ENCODE results near the gene RABGAP1L. TPM values are rescaled to one million over a fixed set of nuclear protein-coding genes. Genes with fewer than 3 reads are reported as not detected.
"Not testable (repeated sequence)": the region's sequence is repeated elsewhere in the genome, so short reads cannot be mapped to it uniquely, and the experiment has no call there.

RABGAP1L gene
- polyA plus RNA-seq, 4 donors: 20.6 to 53.9 (median 25.1) TPM

DNA sequence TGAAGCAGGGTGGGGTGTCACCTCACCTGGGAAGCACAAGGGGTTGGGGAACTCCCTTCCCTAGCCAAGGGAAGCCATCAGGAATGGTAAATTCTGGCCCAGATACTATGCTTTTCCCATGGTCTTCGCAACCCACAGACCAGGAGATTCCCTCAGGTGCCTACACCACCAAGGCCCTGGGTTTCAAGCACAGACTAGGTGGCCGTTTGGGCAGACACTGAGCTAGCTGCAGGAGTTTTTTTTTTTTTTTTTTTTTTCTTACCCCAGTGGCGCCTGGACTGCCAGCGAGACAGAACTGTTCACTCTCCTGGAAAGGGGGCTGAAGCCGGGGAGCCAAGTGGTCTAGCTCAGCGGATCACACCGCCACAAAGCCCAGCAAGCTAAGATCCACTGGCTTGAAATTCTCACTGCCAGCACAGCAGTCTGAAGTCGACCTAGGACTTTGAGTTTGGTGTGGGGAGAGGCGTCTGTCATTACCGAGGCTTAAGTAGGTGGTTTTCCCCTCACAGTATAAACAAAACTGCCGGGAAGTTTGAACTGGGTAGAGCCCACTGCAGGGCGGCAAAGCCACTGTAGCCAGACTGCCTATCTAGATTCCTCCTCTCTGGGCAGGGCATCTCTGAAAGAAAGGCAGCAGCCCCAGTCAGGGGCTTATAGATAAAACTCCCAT lies 15.5 kb upstream of the RABGAP1L start:
- not testable (repeated sequence) for H3K27me3 ChIP-seq (ENCODE audit: control insufficient read depth in 3 of 3, insufficient read depth in 3 of 3, low read length in 3 of 3); H3K36me3 ChIP-seq (ENCODE audit: control insufficient read depth in 3 of 3, insufficient read depth in 2 of 3, low read depth in 1 of 3, low read length in 3 of 3); H3K9me3 ChIP-seq (ENCODE audit: control insufficient read depth in 2 of 2, insufficient read depth in 1 of 2, low read depth in 1 of 2, low read length in 1 of 2); H3K4me1 ChIP-seq (ENCODE audit: control insufficient read depth in 3 of 3, insufficient read depth in 2 of 3, low read depth in 1 of 3, low read length in 2 of 3); H3K4me3 ChIP-seq (ENCODE audit: low read depth in 1 of 3, low read length in 3 of 3); FAIRE-seq
- peak overlapping the region in 1 of 3 donors; percentile 44 for H3K27ac ChIP-seq (ENCODE audit: low read depth in 1 of 3, low read length in 2 of 3)
- 60 to 63% (median 60%) methylated on average over 12 of the region's 12 CpGs for WGBS, 3 donors
- DNase-seq: peak; percentile 54 to 59

DNA sequence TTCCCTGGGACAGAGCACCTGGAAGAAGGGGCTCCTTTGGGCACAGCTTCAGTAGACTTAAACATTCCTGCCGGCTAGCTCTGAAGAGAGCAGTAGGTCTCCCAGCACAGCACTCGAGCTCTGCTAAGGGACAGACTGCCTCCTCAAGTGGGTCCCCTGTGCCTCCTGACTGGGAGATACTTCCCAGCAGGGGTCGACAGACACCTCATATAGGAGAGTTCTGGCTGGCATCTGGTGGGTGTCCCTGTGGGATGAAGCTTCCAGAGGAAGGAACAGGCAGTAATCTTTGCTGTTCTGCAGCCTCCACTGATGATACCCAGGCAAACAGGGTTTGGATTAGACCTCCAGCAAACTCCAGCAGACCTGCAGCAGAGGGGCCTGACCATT lies 14.9 kb upstream of the RABGAP1L start:
- not testable (repeated sequence) for H3K4me3 ChIP-seq (ENCODE audit: low read depth in 1 of 3, low read length in 3 of 3); FAIRE-seq; H3K27me3 ChIP-seq (ENCODE audit: control insufficient read depth in 3 of 3, insufficient read depth in 3 of 3, low read length in 3 of 3); H3K9me3 ChIP-seq (ENCODE audit: control insufficient read depth in 2 of 2, insufficient read depth in 1 of 2, low read depth in 1 of 2, low read length in 1 of 2); DNase-seq; H3K27ac ChIP-seq (ENCODE audit: low read depth in 1 of 3, low read length in 2 of 3); H3K36me3 ChIP-seq (ENCODE audit: control insufficient read depth in 3 of 3, insufficient read depth in 2 of 3, low read depth in 1 of 3, low read length in 3 of 3); H3K4me1 ChIP-seq (ENCODE audit: control insufficient read depth in 3 of 3, insufficient read depth in 2 of 3, low read depth in 1 of 3, low read length in 2 of 3)
- WGBS, 3 donors: 50 to 72% (median 65%) methylated on average over 3 of the region's 3 CpGs

DNA sequence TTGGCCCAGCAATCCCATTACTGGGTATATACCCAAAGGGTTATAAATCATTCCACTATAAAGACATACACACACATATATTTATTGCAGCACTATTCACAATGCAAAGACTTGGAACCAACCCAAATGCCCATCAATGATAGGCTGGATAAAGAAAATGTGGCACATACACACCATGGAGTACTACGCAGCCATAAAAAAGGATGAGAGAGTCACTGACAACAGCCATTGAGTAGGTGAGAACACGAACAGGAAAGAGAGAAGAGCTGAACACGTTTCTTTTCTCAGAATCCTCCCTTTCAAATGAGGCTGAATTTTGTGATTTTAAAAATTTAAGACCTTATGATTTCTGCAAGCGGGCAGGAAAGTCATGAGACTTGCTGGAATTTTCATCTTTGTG lies 10.1 kb upstream of the RABGAP1L start:
- FAIRE-seq (no peak), DNase-seq (no peak)
- no peak overlapping the region for H3K4me3 ChIP-seq (ENCODE audit: low read depth in 1 of 3, low read length in 3 of 3)
- WGBS, 3 donors: 61 to 70% (median 65%) methylated on average over 4 of the region's 4 CpGs
- no peaks in the 10 kb centered on the region for H3K9me3 ChIP-seq (ENCODE audit: control insufficient read depth in 2 of 2, insufficient read depth in 1 of 2, low read depth in 1 of 2, low read length in 1 of 2)
- no peaks in the 10 kb centered on the region for H3K4me1 ChIP-seq (ENCODE audit: control insufficient read depth in 3 of 3, insufficient read depth in 2 of 3, low read depth in 1 of 3, low read length in 2 of 3)
- no peaks in the 10 kb centered on the region for H3K36me3 ChIP-seq (ENCODE audit: control insufficient read depth in 3 of 3, insufficient read depth in 2 of 3, low read depth in 1 of 3, low read length in 3 of 3)
- H3K27ac ChIP-seq (ENCODE audit: low read depth in 1 of 3, low read length in 2 of 3): no peak overlapping the region
- no peaks in the 10 kb centered on the region for H3K27me3 ChIP-seq (ENCODE audit: control insufficient read depth in 3 of 3, insufficient read depth in 3 of 3, low read length in 3 of 3)

DNA sequence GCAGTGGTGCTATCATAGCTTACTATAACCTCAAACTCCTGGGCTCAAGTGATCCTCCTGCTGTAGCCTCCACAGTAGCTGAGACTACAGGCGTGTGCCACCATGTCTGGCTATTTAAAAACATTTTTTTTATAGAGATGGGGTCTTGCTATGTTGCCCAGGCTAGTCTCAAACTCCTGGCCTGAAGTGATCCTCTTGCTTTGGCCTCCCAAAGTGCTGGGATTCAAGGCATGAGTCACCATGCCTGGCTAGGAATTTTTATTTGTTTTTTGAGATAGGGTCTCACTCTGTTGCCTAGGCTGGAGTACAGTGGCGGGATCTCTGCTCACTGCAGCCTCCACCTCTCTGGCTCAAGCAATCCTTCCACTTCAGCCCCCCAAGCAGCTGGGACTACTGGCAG lies 8.8 kb upstream of the RABGAP1L start:
- Histone ChIP-seq H3K4me1 (ENCODE audit: control insufficient read depth in 3 of 3, insufficient read depth in 2 of 3, low read depth in 1 of 3, low read length in 2 of 3) (no peaks in the 10 kb centered on the region), H3K27me3 (ENCODE audit: control insufficient read depth in 3 of 3, insufficient read depth in 3 of 3, low read length in 3 of 3) (no peaks in the 10 kb centered on the region), H3K4me3 (ENCODE audit: low read depth in 1 of 3, low read length in 3 of 3) (no peak overlapping the region), H3K9me3 (ENCODE audit: control insufficient read depth in 2 of 2, insufficient read depth in 1 of 2, low read depth in 1 of 2, low read length in 1 of 2) (no peaks in the 10 kb centered on the region), H3K27ac (ENCODE audit: low read depth in 1 of 3, low read length in 2 of 3) (no peak overlapping the region), H3K36me3 (ENCODE audit: control insufficient read depth in 3 of 3, insufficient read depth in 2 of 3, low read depth in 1 of 3, low read length in 3 of 3) (no peaks in the 10 kb centered on the region)
- 95 to 100% (median 97%) methylated on average over 2 of the region's 2 CpGs for WGBS, 3 donors
- FAIRE-seq (no peak), DNase-seq (no peak)

DNA sequence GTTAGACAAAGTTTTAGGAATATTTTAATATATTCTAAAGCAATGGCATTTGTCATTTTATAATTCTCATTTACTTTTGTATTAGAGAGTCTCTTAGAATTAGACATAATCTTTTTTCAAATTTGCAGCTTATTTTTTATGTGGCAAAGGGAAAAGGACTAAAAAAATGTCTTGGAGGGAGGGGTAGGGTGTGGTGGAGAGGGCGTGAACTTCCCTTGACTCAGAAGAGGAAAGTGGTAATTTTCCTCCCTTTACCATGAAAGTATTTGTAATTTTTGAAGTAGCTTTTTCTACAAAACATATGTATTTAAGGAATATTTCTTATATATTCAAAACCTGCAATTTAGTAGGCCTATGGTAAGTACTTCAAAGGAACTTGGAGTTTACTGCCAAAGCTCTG lies 6.9 kb upstream of the RABGAP1L start:
- no peak for FAIRE-seq
- WGBS, 3 donors: 53 to 68% (median 60%) methylated on average over 1 of the region's 1 CpG
- Histone ChIP-seq H3K4me3 (ENCODE audit: low read depth in 1 of 3, low read length in 3 of 3) (no peak overlapping the region), H3K27ac (ENCODE audit: low read depth in 1 of 3, low read length in 2 of 3) (no peak overlapping the region), H3K4me1 (ENCODE audit: control insufficient read depth in 3 of 3, insufficient read depth in 2 of 3, low read depth in 1 of 3, low read length in 2 of 3) (no peaks in the 10 kb centered on the region), H3K27me3 (ENCODE audit: control insufficient read depth in 3 of 3, insufficient read depth in 3 of 3, low read length in 3 of 3) (no peaks in the 10 kb centered on the region), H3K36me3 (ENCODE audit: control insufficient read depth in 3 of 3, insufficient read depth in 2 of 3, low read depth in 1 of 3, low read length in 3 of 3) (no peaks in the 10 kb centered on the region), H3K9me3 (ENCODE audit: control insufficient read depth in 2 of 2, insufficient read depth in 1 of 2, low read depth in 1 of 2, low read length in 1 of 2) (no peaks in the 10 kb centered on the region)
- DNase-seq: no peak

DNA sequence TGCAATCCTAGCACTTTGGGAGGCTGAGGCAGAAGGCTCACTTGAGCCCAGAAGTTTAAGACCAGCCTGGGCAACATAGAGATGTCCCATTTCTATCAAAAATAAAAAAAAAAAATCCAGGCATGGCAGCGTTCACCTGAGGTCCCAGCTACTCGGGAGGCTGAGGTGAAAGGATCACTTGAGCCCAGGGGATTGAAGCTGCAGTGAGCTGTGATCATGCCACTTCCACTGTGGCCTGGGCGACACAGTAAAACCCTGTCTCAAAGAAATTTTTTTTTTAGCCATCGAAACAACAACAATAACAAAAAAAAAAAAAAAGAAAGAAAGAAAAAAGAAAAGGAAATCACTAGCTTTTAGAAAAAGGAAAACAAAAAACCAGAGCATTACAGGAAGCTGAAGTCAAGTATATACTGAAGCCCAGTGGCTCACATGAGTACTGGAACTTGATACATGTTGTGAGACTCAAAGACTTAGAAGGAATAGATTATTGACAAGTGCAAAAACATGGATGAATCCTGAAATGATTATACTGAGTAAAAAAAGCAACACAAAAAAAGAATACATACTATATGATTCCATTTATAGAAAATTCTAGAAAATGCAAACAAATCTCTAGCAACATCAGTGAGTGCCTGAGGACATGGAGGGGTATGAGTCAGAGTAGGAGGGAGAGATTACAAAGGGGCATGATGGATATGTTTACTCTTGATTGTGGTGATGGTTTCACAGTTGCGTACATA lies 6.1 kb upstream of the RABGAP1L start:
- Histone ChIP-seq H3K4me1 (ENCODE audit: control insufficient read depth in 3 of 3, insufficient read depth in 2 of 3, low read depth in 1 of 3, low read length in 2 of 3) (peaks cover 0 to 3% (median 0%) of the 10 kb centered on the region in 3 donors), H3K9me3 (ENCODE audit: control insufficient read depth in 2 of 2, insufficient read depth in 1 of 2, low read depth in 1 of 2, low read length in 1 of 2) (no peaks in the 10 kb centered on the region), H3K36me3 (ENCODE audit: control insufficient read depth in 3 of 3, insufficient read depth in 2 of 3, low read depth in 1 of 3, low read length in 3 of 3) (no peaks in the 10 kb centered on the region), H3K27ac (ENCODE audit: low read depth in 1 of 3, low read length in 2 of 3) (no peak overlapping the region), H3K27me3 (ENCODE audit: control insufficient read depth in 3 of 3, insufficient read depth in 3 of 3, low read length in 3 of 3) (no peaks in the 10 kb centered on the region), H3K4me3 (ENCODE audit: low read depth in 1 of 3, low read length in 3 of 3) (no peak overlapping the region)
- FAIRE-seq (no peak), DNase-seq (no peak)
- 69 to 88% (median 73%) methylated on average over 5 of the region's 5 CpGs for WGBS, 3 donors

DNA sequence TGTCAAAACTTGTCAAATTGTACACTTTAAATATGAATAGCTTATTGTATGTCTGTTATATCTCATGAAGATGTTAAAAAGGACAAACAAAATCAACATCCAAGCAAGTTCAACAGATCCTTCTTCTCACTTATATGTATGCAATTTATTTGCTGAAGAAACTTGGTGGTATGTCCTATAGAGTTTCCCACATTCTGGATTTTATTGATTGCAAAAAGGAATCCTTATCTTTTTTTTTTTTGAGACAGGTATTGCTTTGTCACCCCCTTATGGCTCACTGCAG lies 5.6 kb upstream of the RABGAP1L start:
- Histone ChIP-seq H3K36me3 (ENCODE audit: control insufficient read depth in 3 of 3, insufficient read depth in 2 of 3, low read depth in 1 of 3, low read length in 3 of 3) (no peaks in the 10 kb centered on the region), H3K9me3 (ENCODE audit: control insufficient read depth in 2 of 2, insufficient read depth in 1 of 2, low read depth in 1 of 2, low read length in 1 of 2) (no peaks in the 10 kb centered on the region), H3K4me3 (ENCODE audit: low read depth in 1 of 3, low read length in 3 of 3) (no peak overlapping the region), H3K4me1 (ENCODE audit: control insufficient read depth in 3 of 3, insufficient read depth in 2 of 3, low read depth in 1 of 3, low read length in 2 of 3) (peaks cover 0 to 3% (median 0%) of the 10 kb centered on the region in 3 donors), H3K27ac (ENCODE audit: low read depth in 1 of 3, low read length in 2 of 3) (no peak overlapping the region), H3K27me3 (ENCODE audit: control insufficient read depth in 3 of 3, insufficient read depth in 3 of 3, low read length in 3 of 3) (no peaks in the 10 kb centered on the region)
- FAIRE-seq (no peak), DNase-seq (no peak)

DNA sequence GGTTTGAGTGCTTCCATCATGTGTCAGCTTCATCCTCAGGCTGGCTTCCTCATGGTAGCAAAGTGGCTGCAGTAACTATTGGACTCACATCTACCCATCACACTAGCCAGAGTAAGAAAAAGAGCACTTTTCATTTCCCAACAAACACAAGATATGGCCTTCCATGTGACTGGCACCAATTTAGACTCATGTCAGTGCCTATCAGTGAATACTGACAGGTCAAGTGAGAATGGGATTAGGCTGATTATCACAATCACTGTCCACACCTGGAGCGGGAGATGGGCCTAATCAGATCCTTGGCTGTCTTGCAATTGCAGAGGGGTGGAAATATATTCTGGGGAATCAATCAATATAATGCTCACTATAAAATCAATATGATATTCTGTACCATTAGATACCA lies 2.9 kb upstream of the RABGAP1L start:
- no peak for DNase-seq
- Histone ChIP-seq H3K4me3 (ENCODE audit: low read depth in 1 of 3, low read length in 3 of 3) (no peak overlapping the region), H3K4me1 (ENCODE audit: control insufficient read depth in 3 of 3, insufficient read depth in 2 of 3, low read depth in 1 of 3, low read length in 2 of 3) (peaks cover 0 to 3% (median 0%) of the 10 kb centered on the region in 3 donors), H3K27me3 (ENCODE audit: control insufficient read depth in 3 of 3, insufficient read depth in 3 of 3, low read length in 3 of 3) (no peaks in the 10 kb centered on the region), H3K27ac (ENCODE audit: low read depth in 1 of 3, low read length in 2 of 3) (no peak overlapping the region), H3K9me3 (ENCODE audit: control insufficient read depth in 2 of 2, insufficient read depth in 1 of 2, low read depth in 1 of 2, low read length in 1 of 2) (no peaks in the 10 kb centered on the region), H3K36me3 (ENCODE audit: control insufficient read depth in 3 of 3, insufficient read depth in 2 of 3, low read depth in 1 of 3, low read length in 3 of 3) (no peaks in the 10 kb centered on the region)
- 92 to 100% (median 95%) methylated on average over 1 of the region's 1 CpG for WGBS, 3 donors
- no peak for FAIRE-seq
